ENCODE results near the gene ATP6V1C2.

- TF ChIP-seq CTCF (tag by site-specific recombination; IDR thresholded peaks at IDR 0.05) (no peak), ZNF37A (tag by site-specific recombination; IDR thresholded peaks at IDR 0.05) (no peak), ZNF274 (IDR thresholded peaks at IDR 0.05; ENCODE audit: low read length) (no peak), ZNF274 (tag by site-specific recombination; IDR thresholded peaks at IDR 0.05; ENCODE audit: borderline replicate concordance) (no peak), ZNF623 (tag by site-specific recombination; IDR thresholded peaks at IDR 0.05) (no peak), ZNF24 (tag by site-specific recombination; IDR thresholded peaks at IDR 0.05) (no peak), ZNF121 (tag by site-specific recombination; IDR thresholded peaks at IDR 0.05) (no peak), ZBTB21 (tag by site-specific recombination; IDR thresholded peaks at IDR 0.05) (no peak), TCF7L2 (IDR thresholded peaks at IDR 0.05; ENCODE audit: borderline replicate concordance, low read depth, low read length) (no peak), MYNN (tag by site-specific recombination; IDR thresholded peaks at IDR 0.05; ENCODE audit: borderline replicate concordance) (no peak), ZNF169 (tag by site-specific recombination; IDR thresholded peaks at IDR 0.05) (no peak), ZBTB7A (tag by site-specific recombination; IDR thresholded peaks at IDR 0.05; ENCODE audit: low read depth) (no peak)
These were observed 54.4 kb downstream of the ATP6V1C2 start for GRCh38 chr2:10775831-10776230.

All from HEK293 (cell line).